A673 (cell line): Measurements from ENCODE around the gene RIC8A. TPM values are rescaled to one million over a fixed set of nuclear protein-coding genes. Genes with fewer than 3 reads are reported as not detected.
"Not testable (repeated sequence)": the region's sequence is repeated elsewhere in the genome, so short reads cannot be mapped to it uniquely, and the experiment has no call there.

Experiments
- Bru-seq: library from RNA; stranded (reverse); fragments of 400-500 nt; gene quantifications from one replicate; lab custom pipeline; 2021; lab: Mats Ljungman, UMichigan
- BruChase-seq, 2 experiments: library from RNA; stranded (reverse); fragments of 400-500 nt; gene quantifications; one replicate each; lab custom pipeline; 2021; lab: Mats Ljungman, UMichigan
- BruUV-seq: library from RNA; stranded (reverse); fragments of 400-500 nt; replicated peaks from 2 replicates; lab custom pipeline; 2021; lab: Mats Ljungman, UMichigan
- CTCF ChIA-PET: fragments of 300-600 bp; sonication (Branson Sonifier 250); formaldehyde crosslinking; loops from one replicate; lab custom pipeline; 2022; ENCODE audit warnings: antibody characterized with exemption; lab: Charles Lee
- POLR2A ChIA-PET: fragments of 300-600 bp; sonication (Branson Sonifier 250); formaldehyde crosslinking; loops from one replicate; lab custom pipeline; 2022; ENCODE audit warnings: antibody characterized with exemption; ENCODE audit not compliant: low non-redundant PET; lab: Charles Lee
- DNase-seq: peaks from one replicate; pipeline ENCODE4 v3.0.0-alpha.2; 2015; ENCODE audit warnings: low spot score
- H3K27ac ChIP-seq: fragments of 200-600 bp; sonication (generic); 2 replicates; pipeline ENCODE4 v1.5.1; 2016; ENCODE audit warnings: mixed run types, low read depth, mild to moderate bottlenecking, mixed read lengths, antibody characterized with exemption, low read length; ENCODE audit not compliant: poor library complexity, severe bottlenecking
- H3K27me3 ChIP-seq: fragments of 200-600 bp; sonication (generic); replicated peaks from 2 replicates; pipeline ENCODE4 v1.6.1; 2017; ENCODE audit warnings: mixed run types, low read depth, mild to moderate bottlenecking, mixed read lengths, antibody characterized with exemption, low read length; ENCODE audit not compliant: insufficient read depth, poor library complexity
- H3K36me3 ChIP-seq: fragments of 200-600 bp; sonication (generic); 2 replicates; pipeline ENCODE4 v1.6.1; 2016; ENCODE audit warnings: mixed run types, mild to moderate bottlenecking, mixed read lengths, antibody characterized with exemption, low read length; ENCODE audit not compliant: insufficient read depth, poor library complexity, severe bottlenecking
- H3K4me1 ChIP-seq: fragments of 200-600 bp; sonication (generic); 2 replicates; pipeline ENCODE4 v1.6.1; 2017; ENCODE audit warnings: mixed run types, mild to moderate bottlenecking, mixed read lengths, antibody characterized with exemption, low read length; ENCODE audit not compliant: insufficient read depth, poor library complexity, severe bottlenecking
- H3K4me3 ChIP-seq: fragments of 200-600 bp; sonication (generic); 2 replicates; pipeline ENCODE4 v1.5.1; 2016; ENCODE audit warnings: low read depth, mixed run types, mild to moderate bottlenecking, mixed read lengths, low read length; ENCODE audit not compliant: poor library complexity, severe bottlenecking
- H3K9me3 ChIP-seq: fragments of 200-600 bp; sonication (generic); 2 replicates; pipeline ENCODE4 v1.6.1; 2016; ENCODE audit warnings: mixed run types, low read depth, mild to moderate bottlenecking, mixed read lengths, antibody characterized with exemption, low read length; ENCODE audit not compliant: poor library complexity, severe bottlenecking
- CTCF ChIP-seq: fragments of 300-800, 200-600 bp; sonication (generic); conservative IDR thresholded peaks from 2 replicates; pipeline ENCODE4 v1.5.1; 2017; ENCODE audit warnings: low read depth, mild to moderate bottlenecking, antibody characterized with exemption, low read length, moderate library complexity, mixed read lengths
- intact Hi-C: fragments of 100-400 bp; cut with micrococcal nuclease; formaldehyde crosslinking; loops from one replicate; pipeline ENCODE4 v1.10.0; 2022; ENCODE audit not compliant: unreplicated experiment
- long read RNA-seq: library from polyadenylated mRNA; stranded (forward); transcript quantifications from one replicate; pipeline ENCODE4 v2.0.0, GENCODE V29; 2022
- total RNA-seq: library from RNA; stranded (reverse); gene quantifications from 2 replicates; pipeline ENCODE4 v1.2.3, GENCODE V29; 2021

The RIC8A gene
- total RNA-seq (78.2 and 88.2 TPM in 2 replicates), Bru-seq, nascent RNA (percentile 59 among the genes with signal in this experiment), BruChase-seq, experiment 1, labeled RNA remaining after a 2-hour chase (percentile 73 among the genes with signal in this experiment), BruChase-seq, experiment 2, labeled RNA remaining after a 6-hour chase (percentile 87 among the genes with signal in this experiment)
- long read RNA-seq, transcript RIC8A-203 (10 exons, 3,703 nt) = major isoform, 29 of 41 reads
- long read RNA-seq, partial matches to known transcripts = 1 of 41 reads
- long read RNA-seq, other reads (novel, unspliced or antisense) = 8 of 41 reads

GRCh38 chr11:207208-207862 lies at the start of gene RIC8A, which contains the start of gene BET1L:
Gene RIC8A, plus strand, starts transcription at chr11:207708. Its CDS starts 1,147 bp downstream, at chr11:208855.
Gene BET1L, minus strand, starts transcription at chr11:207399. Its CDS starts 78 bp downstream, at chr11:207321.
- peaks cover 13% of the 10 kb centered on the region for H3K4me1 ChIP-seq
- peak; percentile 98 for DNase-seq
- peak within 1 kb of the TSS; percentile 98 for H3K27ac ChIP-seq
- peaks cover 32% of the 10 kb centered on the region for H3K36me3 ChIP-seq
- H3K4me3 ChIP-seq = peak within 1 kb of the TSS; percentile 69
- ChIA-PET CTCF (interaction anchor here (0.7 kb wide), 1 partner anchor 9 kb away, joined by 3 read pairs; no protein-coding TSS in a partner anchor), POLR2A (no interaction called here)
- TF ChIP-seq CTCF = no peak
- intact Hi-C loops = loop anchor here (5.0 to 10.0 kb wide), 2 partner anchors 150 to 237 kb away; partner anchors contain the start of gene ANO9
- H3K27me3 ChIP-seq = no peaks in the 10 kb centered on the region
- BruUV-seq = no TSS peak
- no peaks in the 10 kb centered on the region for H3K9me3 ChIP-seq

- CTCF ChIA-PET, intact Hi-C loops, H3K27me3 ChIP-seq, POLR2A ChIA-PET, H3K4me3 ChIP-seq, H3K9me3 ChIP-seq, BruUV-seq, H3K36me3 ChIP-seq, H3K27ac ChIP-seq, H3K4me1 ChIP-seq, DNase-seq: not testable (repeated sequence)
Measured at GRCh38 chr11:180242-180641, 27.3 kb upstream of the RIC8A start.

DNA sequence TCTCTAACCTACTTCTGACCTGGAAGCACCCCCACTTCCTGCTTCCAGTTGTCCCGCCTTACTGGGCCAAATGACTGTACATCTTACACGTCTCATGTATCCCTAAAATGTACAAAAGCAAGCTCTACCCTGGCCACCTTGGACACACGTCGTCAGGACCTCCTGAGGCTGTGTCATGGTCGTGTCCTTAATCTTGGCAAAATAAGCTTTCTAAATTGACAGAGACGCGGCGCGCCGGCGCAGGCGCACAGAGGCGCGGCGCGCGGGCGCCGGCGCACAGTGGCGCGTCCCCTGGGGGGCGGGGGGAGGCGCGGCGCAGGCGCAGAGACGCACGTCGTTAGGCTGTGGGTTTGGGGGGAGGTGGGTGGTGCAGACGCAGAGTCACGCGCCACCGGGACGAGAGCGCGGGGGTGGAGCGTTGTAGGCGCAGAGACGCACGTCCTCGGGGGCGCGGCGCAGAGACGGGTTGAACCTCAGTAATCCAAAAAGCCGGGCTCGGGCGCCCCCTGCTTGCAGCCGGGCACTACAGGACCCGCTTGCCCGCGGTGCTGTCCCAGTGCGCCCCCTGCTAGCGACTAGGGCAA lies 18.2 kb upstream of the RIC8A start:
- H3K27ac ChIP-seq, H3K36me3 ChIP-seq, POLR2A ChIA-PET, BruUV-seq, CTCF ChIA-PET, H3K9me3 ChIP-seq, DNase-seq, H3K4me3 ChIP-seq, H3K27me3 ChIP-seq, intact Hi-C loops, H3K4me1 ChIP-seq: not testable (repeated sequence)

DNA sequence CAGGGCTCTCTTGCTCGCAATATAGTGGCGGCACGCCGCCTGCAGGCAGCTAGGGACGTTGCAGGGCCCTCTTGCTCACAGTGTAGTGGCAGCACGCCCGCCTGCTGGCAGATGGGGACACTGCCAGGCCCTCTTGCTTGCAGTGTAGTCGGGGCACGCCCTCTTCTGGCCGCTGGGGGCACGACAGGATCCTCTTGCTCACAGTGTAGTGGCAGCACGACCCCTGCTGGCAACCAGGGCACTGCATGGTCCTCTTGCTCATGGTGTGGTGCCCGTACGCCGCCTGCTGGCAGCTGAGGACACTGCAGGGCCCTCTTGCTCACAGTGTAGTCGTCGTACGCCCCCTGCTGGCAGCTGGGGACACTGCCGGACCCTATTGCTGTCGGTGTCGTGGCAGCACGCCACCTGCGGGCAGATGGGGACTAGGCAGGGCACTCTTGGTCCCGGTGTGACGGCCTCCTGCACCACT lies 17.6 kb upstream of the RIC8A start:
- H3K27me3 ChIP-seq, H3K9me3 ChIP-seq, CTCF ChIA-PET, DNase-seq, H3K27ac ChIP-seq, H3K36me3 ChIP-seq, H3K4me1 ChIP-seq, POLR2A ChIA-PET, H3K4me3 ChIP-seq, BruUV-seq, intact Hi-C loops: not testable (repeated sequence)
- 0 out of 2 replicates have a peak, but pooled peaks have one; percentile 20 for TF ChIP-seq CTCF

DNA sequence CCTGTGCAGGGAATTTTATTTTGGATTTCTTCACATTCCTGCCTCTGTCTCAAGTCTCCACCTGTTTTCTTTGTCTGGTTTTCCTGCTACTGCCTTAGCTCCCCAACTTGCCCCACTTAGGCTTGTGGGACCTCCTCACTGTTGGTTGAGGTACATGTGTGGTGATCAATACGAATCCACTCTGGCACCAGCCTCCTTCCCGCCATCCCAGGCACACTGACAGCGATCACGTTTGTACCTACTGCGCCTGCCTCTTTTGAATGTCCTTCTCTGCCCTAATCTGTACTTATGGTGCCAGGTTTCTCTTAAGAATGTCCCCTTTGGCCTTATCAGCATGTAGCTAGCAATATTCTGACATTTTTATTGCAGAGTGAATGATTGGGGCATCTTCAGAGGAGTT lies 17.0 kb upstream of the RIC8A start:
- H3K27me3 ChIP-seq, CTCF ChIA-PET, intact Hi-C loops, POLR2A ChIA-PET, H3K4me1 ChIP-seq, H3K4me3 ChIP-seq, DNase-seq, H3K36me3 ChIP-seq, BruUV-seq, H3K9me3 ChIP-seq, H3K27ac ChIP-seq: not testable (repeated sequence)
